BLaER1 (cell line): Measurements from ENCODE around the gene OSBPL2.
A peak's percentile ranks its signal among the peaks of the same experiment; 100 is the strongest.

Source experiments
- H3K27ac ChIP-seq: shearing (Covaris generic); formaldehyde crosslinking; 2 replicates; pipeline ENCODE4 v1.8.1; 2022
- H3K27me3 ChIP-seq: shearing (Covaris generic); formaldehyde crosslinking; 2 replicates; pipeline ENCODE4 v1.8.1; 2022
- H3K36me3 ChIP-seq: shearing (Covaris generic); formaldehyde crosslinking; 2 replicates; pipeline ENCODE4 v1.8.1; 2022
- H3K4me1 ChIP-seq: shearing (Covaris generic); formaldehyde crosslinking; 2 replicates; pipeline ENCODE4 v1.8.1; 2022
- H3K4me2 ChIP-seq: shearing (Covaris generic); formaldehyde crosslinking; 2 replicates; pipeline ENCODE4 v1.8.1; 2022
- H3K4me3 ChIP-seq: shearing (Covaris generic); formaldehyde crosslinking; 2 replicates; pipeline ENCODE4 v1.8.1; 2022
- H3K9ac ChIP-seq: shearing (Covaris generic); formaldehyde crosslinking; 2 replicates; pipeline ENCODE4 v1.8.1; 2022
- H3K9me3 ChIP-seq: shearing (Covaris generic); formaldehyde crosslinking; 2 replicates; pipeline ENCODE4 v1.8.1; 2022
- H4K20me1 ChIP-seq: shearing (Covaris generic); formaldehyde crosslinking; 2 replicates; pipeline ENCODE4 v1.8.1; 2022
- Cebpa-rat ChIP-seq: shearing (Covaris generic); IDR thresholded peaks from 2 replicates; pipeline ENCODE4 v1.8.1; 2022

Gene OSBPL2

GRCh38 chr20:62232770-62233645, 5.3 kb upstream of the OSBPL2 start:
- Histone ChIP-seq H3K9me3 (no peaks in the 10 kb centered on the region), H3K4me2 (no peak overlapping the region), H4K20me1 (no peaks in the 10 kb centered on the region), H3K9ac (no peak overlapping the region), H3K36me3 (no peaks in the 10 kb centered on the region), H3K4me1 (peaks cover 42% of the 10 kb centered on the region), H3K27ac (no peak overlapping the region), H3K4me3 (no peak overlapping the region), H3K27me3 (no peaks in the 10 kb centered on the region)
- no peak for TF ChIP-seq Cebpa-rat

GRCh38 chr20:62233684-62234083, 4.6 kb upstream of the OSBPL2 start:
- Histone ChIP-seq H3K9me3 (no peaks in the 10 kb centered on the region), H4K20me1 (no peaks in the 10 kb centered on the region; the same call in 1 of the 2 replicates), H3K36me3 (no peaks in the 10 kb centered on the region), H3K4me3 (no peak overlapping the region), H3K4me2 (no peak overlapping the region), H3K4me1 (peaks cover 38% of the 10 kb centered on the region), H3K27ac (no peak overlapping the region), H3K27me3 (no peaks in the 10 kb centered on the region), H3K9ac (no peak overlapping the region)
- TF ChIP-seq Cebpa-rat, result no peak

- H3K4me1 ChIP-seq, result peaks cover 43% of the 10 kb centered on the region
- no peaks in the 10 kb centered on the region for H3K36me3 ChIP-seq
- H3K4me3 ChIP-seq, result no peak overlapping the region
- no peak for TF ChIP-seq Cebpa-rat
- no peaks in the 10 kb centered on the region for H3K9me3 ChIP-seq
- peak overlapping the region; percentile 50; the same call in 1 of the 2 replicates for H3K9ac ChIP-seq
- H3K4me2 ChIP-seq, result peak overlapping the region; percentile 52
- peaks cover 5% of the 10 kb centered on the region for H4K20me1 ChIP-seq
- no peak overlapping the region; the same call in 1 of the 2 replicates for H3K27ac ChIP-seq
- H3K27me3 ChIP-seq, result no peaks in the 10 kb centered on the region
These were observed 4.0 kb upstream of the OSBPL2 start for GRCh38 chr20:62234339-62234738.

GRCh38 chr20:62235001-62235776, 3.1 kb upstream of the OSBPL2 start:
- no peak for TF ChIP-seq Cebpa-rat
- H4K20me1 ChIP-seq, result peaks cover 14% of the 10 kb centered on the region
- H3K4me1 ChIP-seq, result peaks cover 51% of the 10 kb centered on the region

GRCh38 chr20:62235777-62236157, 2.6 kb upstream of the OSBPL2 start:
- Histone ChIP-seq H3K4me2 (0 out of 2 replicates have a peak overlapping the region, but pooled peaks have one; percentile 8), H3K27me3 (no peaks in the 10 kb centered on the region), H4K20me1 (peaks cover 19% of the 10 kb centered on the region), H3K4me3 (no peak overlapping the region), H3K9me3 (no peaks in the 10 kb centered on the region), H3K27ac (no peak overlapping the region), H3K36me3 (peaks cover 3% of the 10 kb centered on the region; the same call in 1 of the 2 replicates), H3K4me1 (peaks cover 54% of the 10 kb centered on the region), H3K9ac (no peak overlapping the region)
- TF ChIP-seq Cebpa-rat, result no peak

More at GRCh38 chr20:62235001-62235776, 3.1 kb upstream of the OSBPL2 start:
- Histone ChIP-seq H3K36me3 (no peaks in the 10 kb centered on the region), H3K27me3 (no peaks in the 10 kb centered on the region), H3K9ac (peak overlapping the region; percentile 50; the same call in 1 of the 2 replicates), H3K9me3 (no peaks in the 10 kb centered on the region), H3K4me2 (peak overlapping the region; percentile 52), H3K27ac (peak overlapping the region; percentile 51; the same call in 1 of the 2 replicates), H3K4me3 (no peak overlapping the region)

- H3K4me3 ChIP-seq, result no peak overlapping the region
- peaks cover 54% of the 10 kb centered on the region for H3K4me1 ChIP-seq
- TF ChIP-seq Cebpa-rat, result no peak
- H3K9me3 ChIP-seq, result no peaks in the 10 kb centered on the region
- H3K9ac ChIP-seq, result no peak overlapping the region
- H3K4me2 ChIP-seq, result 0 out of 2 replicates have a peak overlapping the region, but pooled peaks have one; percentile 8
- peaks cover 24% of the 10 kb centered on the region for H4K20me1 ChIP-seq
- no peaks in the 10 kb centered on the region for H3K27me3 ChIP-seq
- no peak overlapping the region for H3K27ac ChIP-seq
- peaks cover 7% of the 10 kb centered on the region; the same call in 1 of the 2 replicates for H3K36me3 ChIP-seq
These were observed 2.1 kb upstream of the OSBPL2 start for GRCh38 chr20:62236200-62236599.

- Histone ChIP-seq H4K20me1 (peaks cover 31% of the 10 kb centered on the region), H3K4me2 (peak overlapping the region; percentile 80; the same call in 1 of the 2 replicates), H3K27me3 (no peaks in the 10 kb centered on the region), H3K9me3 (no peaks in the 10 kb centered on the region), H3K4me1 (peaks cover 54% of the 10 kb centered on the region), H3K27ac (no peak overlapping the region), H3K4me3 (no peak overlapping the region), H3K36me3 (peaks cover 13% of the 10 kb centered on the region; the same call in 1 of the 2 replicates), H3K9ac (no peak overlapping the region)
- TF ChIP-seq Cebpa-rat, result no peak
These were observed 1.4 kb upstream of the OSBPL2 start for GRCh38 chr20:62236766-62237513.

- Histone ChIP-seq H3K4me1 (peaks cover 54% of the 10 kb centered on the region), H3K9ac (no peak overlapping the region), H3K4me3 (no peak overlapping the region), H3K27ac (no peak overlapping the region), H3K9me3 (no peaks in the 10 kb centered on the region), H3K4me2 (peak overlapping the region; percentile 80), H4K20me1 (peaks cover 36% of the 10 kb centered on the region), H3K36me3 (peaks cover 18% of the 10 kb centered on the region; the same call in 1 of the 2 replicates), H3K27me3 (no peaks in the 10 kb centered on the region)
- TF ChIP-seq Cebpa-rat, result no peak
These were observed 864 bp upstream of the OSBPL2 start for GRCh38 chr20:62237514-62237800.

- Histone ChIP-seq H3K4me2 (peak overlapping the region; percentile 90), H3K4me1 (peaks cover 55% of the 10 kb centered on the region), H3K9ac (peak overlapping the region; percentile 75), H3K9me3 (no peaks in the 10 kb centered on the region), H3K27me3 (no peaks in the 10 kb centered on the region), H3K4me3 (peak overlapping the region; percentile 71), H3K27ac (peak overlapping the region; percentile 59; the same call in 1 of the 2 replicates), H4K20me1 (peaks cover 49% of the 10 kb centered on the region), H3K36me3 (peaks cover 28% of the 10 kb centered on the region; the same call in 1 of the 2 replicates)
- TF ChIP-seq Cebpa-rat, result no peak
These were observed 402 bp downstream of the OSBPL2 start for GRCh38 chr20:62238569-62239277.
